ENCODE results near the gene ZBTB26.
"Not testable (repeated sequence)": the region's sequence is repeated elsewhere in the genome, so short reads cannot be mapped to it uniquely, and the experiment has no call there.

The ZBTB26 gene

GRCh38 chr9:122922713-122923112, 8.6 kb downstream of the ZBTB26 start:
- no peak for DNase-seq

- no peak for DNase-seq
Observed at GRCh38 chr9:122918310-122918709, 13.0 kb downstream of the ZBTB26 start.

- DNase-seq: peak; percentile 61
Observed at GRCh38 chr9:122912964-122913673, 18.2 kb downstream of the ZBTB26 start, which contains the start of gene ZBTB6. TSS of gene ZBTB6 (minus strand) at chr9:122913323. CDS start at chr9:122912072, 1,251 bp downstream.

- DNase-seq: no peak
Observed at GRCh38 chr9:122912671-122912963, 18.7 kb downstream of the ZBTB26 start.

GRCh38 chr9:122906122-122906521, 25.2 kb downstream of the ZBTB26 start:
- not testable (repeated sequence) for DNase-seq

GRCh38 chr9:122904823-122905710, 26.2 kb downstream of the ZBTB26 start, which contains the start of gene RC3H2:
TSS of gene RC3H2 (minus strand) at chr9:122905359. CDS start at chr9:122897509, 7,850 bp downstream.
- peak; percentile 93 for DNase-seq

GRCh38 chr9:122904466-122904822, 26.9 kb downstream of the ZBTB26 start:
- DNase-seq: peak; percentile 10

- DNase-seq: no peak
Observed at GRCh38 chr9:122900791-122901190, 30.5 kb downstream of the ZBTB26 start.

- DNase-seq: no peak
Observed at GRCh38 chr9:122897969-122898368, 33.3 kb downstream of the ZBTB26 start.

- no peak for DNase-seq
Observed at GRCh38 chr9:122888480-122888879, 42.8 kb downstream of the ZBTB26 start.

- no peak for DNase-seq
Observed at GRCh38 chr9:122883125-122883524, 48.2 kb downstream of the ZBTB26 start.

- DNase-seq: no peak
Observed at GRCh38 chr9:122879443-122879842, 51.9 kb downstream of the ZBTB26 start.

- no peak for DNase-seq
Observed at GRCh38 chr9:122875523-122875922, 55.8 kb downstream of the ZBTB26 start.

- not testable (repeated sequence) for DNase-seq
Observed at GRCh38 chr9:122867276-122867675, 64.0 kb downstream of the ZBTB26 start.

- no peak for DNase-seq
Observed at GRCh38 chr9:122866079-122866478, 65.2 kb downstream of the ZBTB26 start.
